T-helper 2 cell treated with Interferon-gamma antibody and Interleukin-4, amounts not matched to agents 5 μg/mL and 100 μg/mL, for 36 hours (primary cell): ENCODE data around the gene CLCN3.
"Not testable (repeated sequence)": the region's sequence is repeated elsewhere in the genome, so short reads cannot be mapped to it uniquely, and the experiment has no call there.

Experiments
- DNase-seq: peaks from one replicate; pipeline ENCODE4 v3.0.0; 2021; ENCODE audit warnings: low spot score
- H3K27ac Mint-ChIP-seq: one replicate; pipeline ENCODE4 v1.8.0; 2021; ENCODE audit warnings: mild to moderate bottlenecking, mixed read lengths
- H3K27me3 Mint-ChIP-seq: one replicate; pipeline ENCODE4 v1.8.0; 2021; ENCODE audit warnings: low read depth, mixed read lengths
- H3K36me3 Mint-ChIP-seq: one replicate; pipeline ENCODE4 v1.8.0; 2021; ENCODE audit warnings: low read depth, mixed read lengths
- H3K4me1 Mint-ChIP-seq: one replicate; pipeline ENCODE4 v1.8.0; 2021; ENCODE audit warnings: low read depth, mixed read lengths
- H3K4me3 Mint-ChIP-seq: one replicate; pipeline ENCODE4 v1.8.0; 2022; ENCODE audit warnings: mild to moderate bottlenecking, moderate library complexity, mixed read lengths
- H3K9me3 Mint-ChIP-seq: one replicate; pipeline ENCODE4 v1.8.0; 2021; ENCODE audit warnings: mixed read lengths

The CLCN3 gene

GRCh38 chr4:169677150-169677748 is 56.9 kb downstream of the CLCN3 start:
- Mint-ChIP-seq H3K9me3 (no peaks in the 10 kb centered on the region), H3K27ac (no peak overlapping the region), H3K27me3 (no peaks in the 10 kb centered on the region), H3K4me3 (no peak overlapping the region), H3K36me3 (peaks cover 13% of the 10 kb centered on the region), H3K4me1 (peaks cover 3% of the 10 kb centered on the region)
- DNase-seq: no peak

- H3K36me3 Mint-ChIP-seq: peaks cover 13% of the 10 kb centered on the region
- not testable (repeated sequence) for H3K9me3 Mint-ChIP-seq, H3K4me1 Mint-ChIP-seq, H3K27ac Mint-ChIP-seq, H3K27me3 Mint-ChIP-seq, DNase-seq, H3K4me3 Mint-ChIP-seq
Measured at GRCh38 chr4:169678486-169678885, 58.1 kb downstream of the CLCN3 start.

GRCh38 chr4:169678951-169679591 is 58.7 kb downstream of the CLCN3 start:
- H3K36me3 Mint-ChIP-seq: peaks cover 16% of the 10 kb centered on the region
- not testable (repeated sequence) for H3K4me3 Mint-ChIP-seq, H3K27me3 Mint-ChIP-seq, DNase-seq, H3K4me1 Mint-ChIP-seq, H3K27ac Mint-ChIP-seq, H3K9me3 Mint-ChIP-seq

- no peak overlapping the region for H3K4me3 Mint-ChIP-seq
- no peak overlapping the region for H3K27ac Mint-ChIP-seq
- no peak for DNase-seq
- no peaks in the 10 kb centered on the region for H3K9me3 Mint-ChIP-seq
- H3K36me3 Mint-ChIP-seq: peaks cover 24% of the 10 kb centered on the region
- H3K4me1 Mint-ChIP-seq: peaks cover 3% of the 10 kb centered on the region
- H3K27me3 Mint-ChIP-seq: no peaks in the 10 kb centered on the region
Measured at GRCh38 chr4:169682372-169683047, 62.1 kb downstream of the CLCN3 start.

GRCh38 chr4:169689681-169690080 is 69.3 kb downstream of the CLCN3 start:
- no peaks in the 10 kb centered on the region for H3K4me1 Mint-ChIP-seq
- H3K36me3 Mint-ChIP-seq: peaks cover 26% of the 10 kb centered on the region
- no peak overlapping the region for H3K4me3 Mint-ChIP-seq
- H3K27ac Mint-ChIP-seq: no peak overlapping the region
- H3K9me3 Mint-ChIP-seq: no peaks in the 10 kb centered on the region
- no peaks in the 10 kb centered on the region for H3K27me3 Mint-ChIP-seq
- no peak for DNase-seq

- no peak overlapping the region for H3K4me3 Mint-ChIP-seq
- H3K4me1 Mint-ChIP-seq: no peaks in the 10 kb centered on the region
- peaks cover 22% of the 10 kb centered on the region for H3K36me3 Mint-ChIP-seq
Measured at GRCh38 chr4:169690787-169691186, 70.4 kb downstream of the CLCN3 start.

GRCh38 chr4:169698331-169698730 is 78.0 kb downstream of the CLCN3 start:
- Mint-ChIP-seq H3K36me3 (peaks cover 15% of the 10 kb centered on the region), H3K4me1 (no peaks in the 10 kb centered on the region), H3K4me3 (no peak overlapping the region), H3K27me3 (no peaks in the 10 kb centered on the region), H3K9me3 (no peaks in the 10 kb centered on the region), H3K27ac (no peak overlapping the region)
- DNase-seq: no peak

More at GRCh38 chr4:169690787-169691186, 70.4 kb downstream of the CLCN3 start:
- Mint-ChIP-seq H3K9me3 (no peaks in the 10 kb centered on the region), H3K27ac (no peak overlapping the region), H3K27me3 (no peaks in the 10 kb centered on the region)
- DNase-seq: no peak

- Mint-ChIP-seq H3K9me3 (no peaks in the 10 kb centered on the region), H3K4me3 (no peak overlapping the region), H3K36me3 (peaks cover 12% of the 10 kb centered on the region)
Measured at GRCh38 chr4:169707958-169708643, 87.7 kb downstream of the CLCN3 start.

GRCh38 chr4:169715826-169716225 is 95.4 kb downstream of the CLCN3 start:
- H3K4me3 Mint-ChIP-seq: no peak overlapping the region
- H3K9me3 Mint-ChIP-seq: no peaks in the 10 kb centered on the region
- no peak for DNase-seq
- H3K27me3 Mint-ChIP-seq: no peaks in the 10 kb centered on the region
- peaks cover 8% of the 10 kb centered on the region for H3K4me1 Mint-ChIP-seq
- H3K27ac Mint-ChIP-seq: no peak overlapping the region
- H3K36me3 Mint-ChIP-seq: peaks cover 15% of the 10 kb centered on the region

More at GRCh38 chr4:169707958-169708643, 87.7 kb downstream of the CLCN3 start:
- Mint-ChIP-seq H3K4me1 (peaks cover 1% of the 10 kb centered on the region), H3K27ac (no peak overlapping the region), H3K27me3 (no peaks in the 10 kb centered on the region)
- no peak for DNase-seq

- no peak overlapping the region for H3K27ac Mint-ChIP-seq
- DNase-seq: no peak
- no peaks in the 10 kb centered on the region for H3K9me3 Mint-ChIP-seq
- peaks cover 18% of the 10 kb centered on the region for H3K36me3 Mint-ChIP-seq
- no peaks in the 10 kb centered on the region for H3K27me3 Mint-ChIP-seq
- H3K4me3 Mint-ChIP-seq: no peak overlapping the region
- peaks cover 8% of the 10 kb centered on the region for H3K4me1 Mint-ChIP-seq
Measured at GRCh38 chr4:169716677-169717076, 96.3 kb downstream of the CLCN3 start.

GRCh38 chr4:169720529-169720928 is 100.2 kb downstream of the CLCN3 start:
- H3K27me3 Mint-ChIP-seq: no peaks in the 10 kb centered on the region
- H3K27ac Mint-ChIP-seq: no peak overlapping the region
- peaks cover 15% of the 10 kb centered on the region for H3K36me3 Mint-ChIP-seq
- H3K9me3 Mint-ChIP-seq: no peaks in the 10 kb centered on the region
- peaks cover 7% of the 10 kb centered on the region for H3K4me1 Mint-ChIP-seq
- no peak for DNase-seq
- no peak overlapping the region for H3K4me3 Mint-ChIP-seq

- DNase-seq: no peak
- H3K9me3 Mint-ChIP-seq: no peaks in the 10 kb centered on the region
- no peaks in the 10 kb centered on the region for H3K27me3 Mint-ChIP-seq
- H3K4me3 Mint-ChIP-seq: no peak overlapping the region
- peaks cover 19% of the 10 kb centered on the region for H3K36me3 Mint-ChIP-seq
- H3K27ac Mint-ChIP-seq: no peak overlapping the region
- peaks cover 11% of the 10 kb centered on the region for H3K4me1 Mint-ChIP-seq
Measured at GRCh38 chr4:169723207-169723965, 103.0 kb downstream of the CLCN3 start.

GRCh38 chr4:169724260-169724659 is 103.9 kb downstream of the CLCN3 start:
- no peak overlapping the region for H3K4me3 Mint-ChIP-seq
- H3K4me1 Mint-ChIP-seq: peaks cover 11% of the 10 kb centered on the region
- H3K27me3 Mint-ChIP-seq: no peaks in the 10 kb centered on the region
- peaks cover 17% of the 10 kb centered on the region for H3K36me3 Mint-ChIP-seq
- H3K27ac Mint-ChIP-seq: no peak overlapping the region
- no peak for DNase-seq
- no peaks in the 10 kb centered on the region for H3K9me3 Mint-ChIP-seq
